WI38 (cell line): Measurements from ENCODE around the gene BRINP2.

Experiments
- H3K4me3 ChIP-seq: 2 replicates; pipeline ENCODE4 v1.5.1; 2011; ENCODE audit warnings: low read depth, mild to moderate bottlenecking, control low read depth, low read length
- CTCF ChIP-seq: IDR thresholded peaks from 2 replicates; pipeline ENCODE4 v1.5.1; 2012; ENCODE audit warnings: low read depth, mild to moderate bottlenecking, control low read depth, low read length

BRINP2 gene

GRCh38 chr1:177305040-177306018, 134.6 kb downstream of the BRINP2 start:
- TF ChIP-seq CTCF = no peak
- H3K4me3 ChIP-seq = no peak overlapping the region

GRCh38 chr1:177306019-177306415, 135.3 kb downstream of the BRINP2 start:
- no peak for TF ChIP-seq CTCF
- H3K4me3 ChIP-seq = no peak overlapping the region

DNA sequence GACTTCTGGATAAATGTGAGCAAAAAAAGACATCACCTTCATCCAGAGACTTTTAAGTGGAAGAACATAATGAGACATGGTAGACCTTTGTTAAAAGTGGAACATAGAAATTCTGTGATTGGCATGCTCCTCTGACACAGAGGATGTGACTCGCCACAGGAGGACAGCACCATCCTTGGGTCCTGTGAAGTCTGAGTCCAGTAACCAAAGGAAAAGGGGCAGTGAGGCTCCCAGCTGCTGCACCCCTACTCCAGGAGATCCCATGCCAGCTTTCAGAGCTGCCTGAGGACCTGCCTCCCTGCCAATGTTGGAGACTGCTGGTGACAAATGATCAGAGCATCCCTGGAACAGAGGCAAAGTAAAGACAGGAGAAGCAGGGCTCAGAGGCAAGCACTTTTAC, 136.2 kb downstream of the BRINP2 start:
- TF ChIP-seq CTCF = no peak
- no peak overlapping the region for H3K4me3 ChIP-seq

DNA sequence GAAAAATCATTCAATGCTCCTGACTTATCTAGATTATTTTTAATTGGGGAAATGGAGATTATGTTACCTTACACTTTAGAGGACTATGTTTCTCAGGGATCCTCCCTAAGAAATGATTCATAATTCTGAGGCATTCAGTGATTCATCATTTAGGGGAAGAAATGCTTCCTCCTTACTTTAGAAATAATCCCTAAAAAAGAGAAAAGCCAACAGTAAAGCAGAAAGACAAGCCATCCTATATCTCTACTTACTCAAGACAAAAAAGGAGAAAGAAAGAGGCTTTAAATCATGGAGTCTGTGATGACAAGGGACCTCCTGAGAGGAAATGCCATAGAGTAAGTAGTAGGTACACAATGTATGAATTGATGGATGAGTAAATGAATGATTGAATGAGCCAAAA, 137.0 kb downstream of the BRINP2 start:
- TF ChIP-seq CTCF = no peak
- H3K4me3 ChIP-seq = no peak overlapping the region

- no peak overlapping the region for H3K4me3 ChIP-seq
- TF ChIP-seq CTCF = no peak
Measured at GRCh38 chr1:177309880-177310279, 139.1 kb downstream of the BRINP2 start.

DNA sequence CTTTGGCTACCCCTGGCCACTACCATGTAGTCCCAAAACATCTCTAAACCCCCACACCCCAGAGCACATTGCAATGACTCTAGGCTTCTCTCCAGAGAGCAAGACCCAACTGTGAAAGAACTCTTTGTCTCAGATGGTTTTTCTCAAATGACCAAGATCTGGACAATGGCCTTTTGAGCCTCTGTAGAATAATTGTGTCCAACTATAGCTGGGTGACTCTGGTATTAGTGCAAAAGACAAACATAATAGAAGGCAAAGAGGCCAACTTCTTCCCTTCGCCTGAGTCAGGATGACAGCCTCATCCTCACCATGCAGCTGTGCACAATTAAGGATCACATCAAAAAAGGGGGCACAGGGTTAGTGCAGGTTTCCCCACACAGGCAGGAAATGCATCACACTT, 139.6 kb downstream of the BRINP2 start:
- TF ChIP-seq CTCF = no peak
- H3K4me3 ChIP-seq = no peak overlapping the region

GRCh38 chr1:177311111-177311510, 140.4 kb downstream of the BRINP2 start:
- no peak for TF ChIP-seq CTCF
- no peak overlapping the region for H3K4me3 ChIP-seq
